ENCODE results near the gene HTR1B.

The HTR1B gene

GRCh38 chr6:77464495-77464867 lies 1.2 kb upstream of the HTR1B start:
- Histone ChIP-seq H3K9me3 (ENCODE audit: control insufficient read depth, low read length) (no peaks in the 10 kb centered on the region), H3K4me2 (ENCODE audit: low read length) (peak overlapping the region; percentile 47), H3K4me3 (ENCODE audit: low read depth, low read length) (peak overlapping the region; percentile 34), H2AFZ (peak overlapping the region; percentile 60), H3K79me2 (no peaks in the 10 kb centered on the region), H3K27ac (no peak overlapping the region), H3K36me3 (ENCODE audit: control insufficient read depth, insufficient read depth, low read length) (no peaks in the 10 kb centered on the region), H3K4me1 (peaks cover 3% of the 10 kb centered on the region), H3K27me3 (ENCODE audit: control insufficient read depth, insufficient read depth, low read length) (peaks cover 2% of the 10 kb centered on the region), H3K9ac (no peak overlapping the region)
- TF ChIP-seq CTCF (IDR thresholded peaks at IDR 0.05) = no peak

- Histone ChIP-seq H2AFZ (peak overlapping the region; percentile 60), H3K36me3 (ENCODE audit: control insufficient read depth, insufficient read depth, low read length) (no peaks in the 10 kb centered on the region), H3K4me2 (ENCODE audit: low read length) (peak overlapping the region; percentile 47), H3K27ac (no peak overlapping the region), H3K9me3 (ENCODE audit: control insufficient read depth, low read length) (no peaks in the 10 kb centered on the region), H3K9ac (no peak overlapping the region), H3K4me1 (peaks cover 3% of the 10 kb centered on the region), H3K4me3 (ENCODE audit: low read depth, low read length) (peak overlapping the region; percentile 34), H3K27me3 (ENCODE audit: control insufficient read depth, insufficient read depth, low read length) (peaks cover 2% of the 10 kb centered on the region), H3K79me2 (no peaks in the 10 kb centered on the region)
- no peak for TF ChIP-seq CTCF (IDR thresholded peaks at IDR 0.05)
These were observed 687 bp upstream of the HTR1B start for GRCh38 chr6:77463861-77464494.

- no peak overlapping the region for H3K9ac ChIP-seq
- peaks cover 3% of the 10 kb centered on the region for H3K4me1 ChIP-seq
- peaks cover 2% of the 10 kb centered on the region for H3K27me3 ChIP-seq (ENCODE audit: control insufficient read depth, insufficient read depth, low read length)
- no peak overlapping the region for H3K4me2 ChIP-seq (ENCODE audit: low read length)
- H3K4me3 ChIP-seq (ENCODE audit: low read depth, low read length) = no peak overlapping the region
- TF ChIP-seq CTCF (IDR thresholded peaks at IDR 0.05) = no peak
- H3K36me3 ChIP-seq (ENCODE audit: control insufficient read depth, insufficient read depth, low read length) = no peaks in the 10 kb centered on the region
- H3K79me2 ChIP-seq = no peaks in the 10 kb centered on the region
- no peak overlapping the region for H3K27ac ChIP-seq
- H2AFZ ChIP-seq = peak overlapping the region; percentile 60
- H3K9me3 ChIP-seq (ENCODE audit: control insufficient read depth, low read length) = no peaks in the 10 kb centered on the region
These were observed 658 bp downstream of the HTR1B start for GRCh38 chr6:77462359-77463307.

- Histone ChIP-seq H3K27ac (no peak overlapping the region), H3K27me3 (ENCODE audit: control insufficient read depth, insufficient read depth, low read length) (peaks cover 2% of the 10 kb centered on the region), H3K9ac (no peak overlapping the region), H3K4me1 (peaks cover 3% of the 10 kb centered on the region), H3K4me3 (ENCODE audit: low read depth, low read length) (no peak overlapping the region), H3K9me3 (ENCODE audit: control insufficient read depth, low read length) (no peaks in the 10 kb centered on the region), H3K4me2 (ENCODE audit: low read length) (no peak overlapping the region), H3K79me2 (no peaks in the 10 kb centered on the region), H2AFZ (peak overlapping the region; percentile 14), H3K36me3 (ENCODE audit: control insufficient read depth, insufficient read depth, low read length) (no peaks in the 10 kb centered on the region)
- TF ChIP-seq CTCF (IDR thresholded peaks at IDR 0.05) = no peak
These were observed 1.5 kb downstream of the HTR1B start for GRCh38 chr6:77461796-77462195.
